Stimulated activated CD8-positive, alpha-beta memory T cell treated with anti-CD3 and anti-CD28 coated beads, Interleukin-15, amount 100 ng/mL, for 4 hours (primary cell): Measurements from ENCODE around the gene LRP10.

Experiments
- DNase-seq, 2 donors: peaks; one replicate each; pipeline ENCODE4 v3.0.0-alpha.2; 2020; ENCODE audit warnings: low read depth in 2 of 2

LRP10 gene

DNA sequence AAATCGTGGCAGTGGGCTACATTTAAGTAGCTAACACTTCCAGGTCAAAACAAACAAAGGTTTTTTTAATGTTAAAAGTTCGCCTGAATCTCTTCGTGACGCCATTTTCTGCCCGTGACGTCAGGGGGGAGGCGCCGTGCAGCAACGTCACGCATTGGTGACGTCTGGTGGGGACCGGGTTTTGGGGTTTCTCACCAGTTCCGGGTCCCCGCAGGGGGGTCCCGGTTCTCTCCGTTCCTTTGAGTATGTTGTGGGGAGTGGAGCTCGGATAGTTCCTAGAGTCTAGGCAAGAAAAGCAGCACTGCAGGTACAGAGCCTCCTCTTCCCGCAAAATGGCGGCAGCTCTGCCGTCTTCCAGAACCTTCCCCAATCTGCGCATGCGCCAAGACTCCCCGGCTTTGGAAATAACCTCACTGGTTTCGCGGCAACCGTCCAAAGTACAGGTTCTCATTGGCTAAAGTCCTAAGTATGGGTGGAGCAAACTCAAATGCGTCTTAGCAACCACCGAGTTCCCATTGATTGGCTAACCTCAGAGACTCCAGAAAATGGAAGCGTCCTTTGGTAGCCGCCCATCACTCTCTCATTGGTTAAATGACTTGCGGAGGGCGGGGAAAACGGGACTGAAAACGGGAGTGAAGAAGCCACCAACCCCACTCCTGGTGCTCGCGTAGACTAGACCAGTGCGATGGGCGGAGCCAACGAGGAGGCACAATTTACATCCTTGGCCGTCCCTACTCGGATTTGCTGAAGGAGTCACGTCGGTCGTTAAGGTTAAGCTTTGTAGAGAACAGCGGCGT is 47.5 kb downstream of the LRP10 start, which contains the start of gene RBM23:
Gene RBM23, minus strand, starts transcription at position 346 of the 797 bp plus-strand sequence.
- peak; percentile 97 to 100 for DNase-seq

DNA sequence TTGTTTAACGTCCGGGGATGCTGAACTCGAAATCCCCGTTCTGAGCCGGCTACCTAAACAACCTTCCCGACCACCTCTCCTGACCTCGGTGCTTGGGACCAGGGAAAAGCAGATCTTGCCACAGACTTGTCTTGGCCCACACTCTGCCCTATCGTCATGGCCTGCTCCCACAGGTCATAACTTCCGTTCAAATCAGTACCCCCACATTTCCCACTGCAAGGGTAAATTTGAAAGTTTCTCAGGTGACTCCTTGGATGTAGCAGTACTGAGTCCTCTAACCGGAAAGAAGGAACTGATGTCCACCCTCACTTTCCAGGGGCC is 48.0 kb downstream of the LRP10 start:
- DNase-seq: no peak

DNA sequence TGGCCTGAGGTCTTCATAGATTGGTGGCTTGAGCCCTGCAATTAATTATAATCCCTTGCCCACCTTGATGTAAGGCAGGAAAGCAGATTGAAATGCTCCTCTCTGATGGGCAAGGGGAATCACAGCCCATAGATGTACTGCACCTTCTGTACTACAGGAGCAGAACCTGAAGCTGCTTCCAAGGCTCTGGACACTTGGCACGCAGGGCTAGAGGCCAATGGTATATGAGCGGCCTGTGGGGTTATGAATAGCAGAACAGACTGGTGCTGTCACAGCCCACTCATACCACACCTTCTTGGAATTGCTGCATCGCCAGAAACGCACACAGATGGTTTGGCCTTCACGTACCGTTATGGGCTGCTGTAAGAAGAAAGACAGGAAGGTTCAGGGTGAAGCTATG is 49.2 kb downstream of the LRP10 start:
- DNase-seq: no peak

DNA sequence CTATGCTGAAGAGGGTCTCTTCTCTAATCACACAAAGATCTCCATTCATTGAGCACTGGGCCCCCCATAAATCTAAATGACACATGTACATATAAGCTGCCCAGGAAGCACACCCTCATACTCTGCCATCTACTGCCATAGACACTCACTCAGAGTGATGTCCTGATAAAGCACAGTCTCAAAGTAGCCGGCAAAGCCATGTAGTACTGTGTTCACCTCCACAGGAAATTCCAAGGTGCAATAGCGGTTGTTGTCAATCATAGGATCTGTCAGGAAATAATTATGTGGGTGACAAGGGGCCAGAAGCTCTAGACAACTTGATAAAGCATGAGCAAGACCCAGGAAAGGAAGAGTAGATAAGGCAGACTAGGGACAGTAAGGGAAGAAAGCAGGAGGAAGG is 50.8 kb downstream of the LRP10 start:
- no peak for DNase-seq

DNA sequence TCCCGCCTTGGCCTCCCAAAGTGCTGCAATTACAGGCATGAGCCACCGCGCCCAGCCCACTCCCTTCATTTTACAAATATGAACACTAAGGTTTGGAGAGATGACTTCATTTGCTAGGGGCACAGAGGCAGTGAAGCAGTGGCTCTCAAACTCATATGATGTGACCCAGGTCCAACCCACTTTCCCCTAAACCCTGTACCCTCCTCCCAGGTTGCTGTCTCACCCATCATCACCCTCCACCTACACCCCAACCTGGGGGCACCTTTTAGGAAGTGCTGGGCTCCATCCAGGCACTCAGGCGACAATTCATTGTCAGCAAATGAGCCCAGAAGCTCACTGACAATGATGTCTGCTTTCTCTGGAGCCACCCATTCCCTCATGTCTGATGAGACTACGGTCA is 52.2 kb downstream of the LRP10 start:
- DNase-seq: no peak

DNA sequence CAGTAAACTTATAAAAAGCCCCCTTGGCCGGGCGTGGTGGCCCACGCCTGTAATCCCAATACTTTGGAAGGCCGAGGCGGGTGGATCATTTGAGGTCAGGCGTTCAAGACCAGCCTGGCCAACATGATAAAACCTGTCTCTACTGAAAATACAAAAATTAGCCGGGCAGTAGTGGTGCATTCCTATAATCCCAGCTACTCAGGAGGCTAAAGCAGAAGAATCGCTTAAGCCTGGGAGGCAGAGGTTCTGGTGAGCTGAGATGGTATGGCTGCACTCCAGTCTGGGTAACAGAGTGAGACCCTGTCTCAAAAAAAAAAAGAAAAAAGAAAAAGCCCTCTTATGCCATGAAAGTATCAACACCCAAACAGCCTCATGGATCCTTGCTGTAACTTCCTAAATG is 54.0 kb downstream of the LRP10 start:
- no peak for DNase-seq

DNA sequence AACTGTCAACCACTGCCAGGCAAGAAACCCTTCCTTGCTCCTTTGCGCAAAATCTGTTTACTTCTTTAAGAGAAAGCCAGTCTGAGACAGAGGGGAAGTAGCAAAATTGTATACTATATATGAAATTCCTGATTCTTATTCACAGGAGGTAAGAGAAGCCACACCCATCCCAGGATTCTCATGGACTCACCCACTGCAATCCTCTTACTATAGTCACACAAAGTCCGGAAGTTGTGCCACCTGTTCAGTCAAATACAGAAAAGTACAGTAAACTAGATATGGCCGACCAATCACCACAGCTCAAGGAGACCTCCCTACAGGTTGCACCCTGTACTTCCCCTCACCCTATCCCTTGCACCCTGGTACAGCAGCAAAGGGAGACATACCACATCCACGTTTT is 54.8 kb downstream of the LRP10 start:
- DNase-seq: no peak

DNA sequence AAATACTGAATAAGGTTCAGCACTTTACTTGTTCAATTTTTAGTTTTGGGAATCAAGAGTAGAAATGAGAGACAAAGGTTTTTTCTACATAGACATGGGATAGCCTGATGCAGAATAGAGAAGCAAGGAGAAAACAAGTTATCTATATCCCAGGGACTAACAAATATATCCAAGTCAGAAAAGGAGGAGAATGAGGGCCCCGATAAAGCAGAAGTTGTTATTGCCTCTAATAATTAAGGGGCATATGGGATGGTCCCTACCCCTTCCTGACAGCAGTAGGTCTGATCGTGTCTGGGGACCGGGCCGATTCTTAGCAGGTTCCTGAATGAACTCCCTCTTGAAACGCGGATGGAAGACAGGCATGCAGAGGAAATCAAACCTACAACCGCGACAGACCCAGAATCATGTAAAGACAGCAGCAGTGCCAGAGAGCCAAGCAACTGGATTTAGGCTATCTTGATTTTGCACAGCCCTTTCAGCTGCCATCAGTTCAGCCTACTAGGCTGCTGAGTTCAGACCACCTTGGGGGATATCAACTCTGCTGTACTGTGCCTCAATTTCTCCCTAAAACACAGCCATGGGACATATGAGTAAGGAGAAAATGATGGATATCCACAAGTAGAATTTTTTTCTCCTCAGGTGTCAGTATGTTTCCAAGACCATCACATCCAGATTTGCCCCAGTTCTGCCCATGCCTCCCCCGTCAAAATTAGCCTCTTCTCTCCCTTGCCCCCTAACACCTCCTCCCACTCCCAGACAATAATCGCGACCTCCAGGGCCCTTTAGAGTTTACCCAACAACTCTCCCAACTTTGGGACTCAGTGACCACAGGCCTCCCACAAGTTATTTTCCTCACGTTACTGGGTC is 56.9 kb downstream of the LRP10 start:
- no peak for DNase-seq

DNA sequence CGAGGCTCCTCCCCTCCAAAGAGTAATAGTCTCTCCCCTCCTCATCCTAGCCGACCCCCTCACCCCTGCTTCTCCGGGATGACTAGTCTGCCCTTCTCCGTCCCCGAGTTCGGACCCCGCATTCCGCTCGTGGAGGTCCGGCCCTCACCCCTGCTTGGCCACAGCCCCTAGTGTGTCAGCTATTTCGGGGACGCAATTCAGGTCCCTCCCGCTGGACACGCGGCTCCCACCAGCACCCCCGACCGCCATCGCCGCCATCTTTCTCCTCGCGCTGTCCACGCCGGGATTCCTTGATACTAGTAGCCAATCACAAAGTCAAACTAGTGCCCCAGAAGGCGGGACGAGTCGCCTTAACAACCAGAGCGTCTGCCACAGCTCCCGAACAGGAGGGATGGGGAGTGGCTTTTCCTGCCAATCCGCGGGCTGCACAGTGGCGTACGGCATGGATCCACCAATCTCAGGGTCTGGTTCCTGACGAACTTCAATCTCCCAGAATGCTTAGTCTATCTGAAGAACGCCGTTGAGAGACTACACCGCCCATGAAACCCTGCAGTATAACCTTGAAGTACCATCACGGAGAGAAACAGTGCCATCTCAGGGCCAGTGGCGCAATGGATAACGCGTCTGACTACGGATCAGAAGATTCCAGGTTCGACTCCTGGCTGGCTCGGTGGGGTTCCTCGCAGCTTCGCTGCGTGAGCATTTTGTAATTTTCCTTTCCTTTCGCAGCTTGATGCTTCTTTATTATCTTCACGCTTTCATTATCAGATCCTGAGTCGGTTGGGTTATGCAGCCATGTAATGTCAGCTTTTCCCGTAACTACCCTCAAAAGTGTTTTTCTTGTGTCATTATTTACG is 57.8 kb downstream of the LRP10 start, which contains the start of gene PRMT5:
Gene PRMT5, minus strand, starts transcription at position 273 of the 857 bp plus-strand sequence. Its CDS starts 15 bp downstream, at position 258.
- peak; percentile 95 to 97 for DNase-seq

DNA sequence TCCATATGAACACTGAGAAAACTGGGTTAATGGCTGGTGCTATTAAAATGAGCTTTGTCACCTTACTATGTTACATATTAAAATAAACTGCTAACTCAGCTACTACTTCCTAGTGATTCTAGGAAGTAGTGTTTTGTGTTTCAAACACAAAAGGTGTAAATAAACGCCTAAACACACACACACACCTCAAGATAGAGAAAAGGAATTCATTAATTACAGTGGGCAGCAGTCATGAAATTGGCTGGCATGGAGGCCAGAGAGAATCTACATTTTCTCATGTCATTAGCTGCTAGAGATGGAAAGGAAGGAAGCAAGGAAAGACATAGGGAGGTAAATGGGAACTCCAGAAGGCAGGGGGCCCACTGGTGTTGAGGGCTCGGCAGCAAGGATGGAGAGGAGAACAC is 58.4 kb downstream of the LRP10 start:
- DNase-seq: no peak
